Calu3 (cell line): ENCODE results near the gene ATP8A1. TPM values are rescaled to one million over a fixed set of nuclear protein-coding genes. Genes with fewer than 3 reads are reported as not detected.

ENCODE experiments used
- BruUV-seq: library from RNA; stranded (reverse); fragments of 400-500 nt; replicated peaks from 2 replicates; lab custom pipeline; 2021; lab: Mats Ljungman, UMichigan
- CTCF ChIA-PET: fragments of 300-600 bp; sonication (Branson Sonifier 250); formaldehyde crosslinking; loops from one replicate; lab custom pipeline; 2022; ENCODE audit warnings: antibody characterized with exemption; lab: Charles Lee
- DNase-seq: peaks from one replicate; pipeline ENCODE4 v3.0.0; 2022
- H3K27ac Mint-ChIP-seq: one replicate; pipeline ENCODE4 v1.8.0; 2022; ENCODE audit warnings: mixed read lengths; ENCODE audit not compliant: unreplicated experiment
- H3K27me3 Mint-ChIP-seq: one replicate; pipeline ENCODE4 v1.8.0; 2022; ENCODE audit warnings: mixed read lengths; ENCODE audit not compliant: unreplicated experiment
- H3K36me3 Mint-ChIP-seq: one replicate; pipeline ENCODE4 v1.8.0; 2022; ENCODE audit warnings: mild to moderate bottlenecking, moderate library complexity, mixed read lengths; ENCODE audit not compliant: insufficient read depth, unreplicated experiment
- H3K4me1 Mint-ChIP-seq: one replicate; pipeline ENCODE4 v1.8.0; 2022; ENCODE audit warnings: mild to moderate bottlenecking, low read depth, mixed read lengths; ENCODE audit not compliant: unreplicated experiment
- H3K4me3 Mint-ChIP-seq: one replicate; pipeline ENCODE4 v1.8.0; 2022; ENCODE audit warnings: mild to moderate bottlenecking, low read depth, moderate library complexity, mixed read lengths; ENCODE audit not compliant: unreplicated experiment
- H3K9me3 Mint-ChIP-seq: one replicate; pipeline ENCODE4 v1.8.0; 2022; ENCODE audit warnings: low read depth, mixed read lengths; ENCODE audit not compliant: unreplicated experiment
- CTCF ChIP-seq: fragments of 200-600 bp; IDR thresholded peaks from one replicate; pipeline ENCODE4 v1.8.0; 2022; ENCODE audit warnings: antibody characterized with exemption; ENCODE audit not compliant: unreplicated experiment
- intact Hi-C: fragments of 100-400 bp; cut with micrococcal nuclease; formaldehyde crosslinking; loops from one replicate; pipeline ENCODE4 v1.10.0; 2022; ENCODE audit not compliant: unreplicated experiment
- total RNA-seq: library from RNA; stranded (reverse); gene quantifications from 2 replicates; pipeline ENCODE4 v1.2.3, GENCODE V29; 2022

ATP8A1 gene
- total RNA-seq, 1 experiment from 2014 or later = 0.76 TPM

- no TSS peak for BruUV-seq
- DNase-seq = no peak
Measured at GRCh38 chr4:42543126-42543525, 113.8 kb downstream of the ATP8A1 start.

GRCh38 chr4:42541647-42542046 lies 115.3 kb downstream of the ATP8A1 start:
- no peak for TF ChIP-seq CTCF
- no peaks in the 10 kb centered on the region for H3K4me1 Mint-ChIP-seq
- intact Hi-C loops = no loop called here
- H3K4me3 Mint-ChIP-seq = no peak overlapping the region
- H3K9me3 Mint-ChIP-seq = no peaks in the 10 kb centered on the region
- no TSS peak for BruUV-seq
- CTCF ChIA-PET = no interaction called here
- H3K27me3 Mint-ChIP-seq = no peaks in the 10 kb centered on the region
- H3K36me3 Mint-ChIP-seq = no peaks in the 10 kb centered on the region
- no peak for DNase-seq
- no peak overlapping the region for H3K27ac Mint-ChIP-seq

More at GRCh38 chr4:42543126-42543525, 113.8 kb downstream of the ATP8A1 start:
- no peak overlapping the region for H3K4me3 Mint-ChIP-seq
- intact Hi-C loops = no loop called here
- H3K27me3 Mint-ChIP-seq = no peaks in the 10 kb centered on the region
- CTCF ChIA-PET = no interaction called here
- no peak overlapping the region for H3K27ac Mint-ChIP-seq
- H3K36me3 Mint-ChIP-seq = no peaks in the 10 kb centered on the region
- TF ChIP-seq CTCF = no peak
- no peaks in the 10 kb centered on the region for H3K9me3 Mint-ChIP-seq
- no peaks in the 10 kb centered on the region for H3K4me1 Mint-ChIP-seq

GRCh38 chr4:42533042-42533441 lies 123.9 kb downstream of the ATP8A1 start:
- Mint-ChIP-seq H3K27ac (no peak overlapping the region), H3K36me3 (no peaks in the 10 kb centered on the region), H3K9me3 (no peaks in the 10 kb centered on the region), H3K4me3 (no peak overlapping the region), H3K27me3 (no peaks in the 10 kb centered on the region), H3K4me1 (no peaks in the 10 kb centered on the region)
- no peak for DNase-seq
- TF ChIP-seq CTCF = no peak
- CTCF ChIA-PET = no interaction called here
- no TSS peak for BruUV-seq
- intact Hi-C loops = no loop called here

- no peaks in the 10 kb centered on the region for H3K9me3 Mint-ChIP-seq
- no TSS peak for BruUV-seq
- H3K27me3 Mint-ChIP-seq = no peaks in the 10 kb centered on the region
- no peaks in the 10 kb centered on the region for H3K36me3 Mint-ChIP-seq
- intact Hi-C loops = no loop called here
- no peaks in the 10 kb centered on the region for H3K4me1 Mint-ChIP-seq
- CTCF ChIA-PET = no interaction called here
- no peak for DNase-seq
- H3K27ac Mint-ChIP-seq = no peak overlapping the region
- TF ChIP-seq CTCF = no peak
- no peak overlapping the region for H3K4me3 Mint-ChIP-seq
Measured at GRCh38 chr4:42531341-42532030, 125.4 kb downstream of the ATP8A1 start.
